B cell (primary cell): ENCODE data around the gene DPYD. TPM values are rescaled to one million over a fixed set of nuclear protein-coding genes. Genes with fewer than 3 reads are reported as not detected.

Experiments used
- ATAC-seq: fragments of 200-7000 bp; cut with Tn5 transposase; one replicate; pipeline ENCODE4 v1.10.0; 2021; ENCODE audit warnings: low read depth, mild to moderate bottlenecking, moderate number of reproducible peaks, moderate library complexity
- CTCF ChIA-PET: fragments of 350-600 bp; sonication (Branson Sonifier 250); formaldehyde crosslinking; loops from one replicate; lab custom pipeline; 2021; ENCODE audit warnings: antibody characterized with exemption, inconsistent platforms; lab: Charles Lee
- POLR2A ChIA-PET: fragments of 350-600 bp; sonication (Branson Sonifier 250); formaldehyde crosslinking; loops from one replicate; lab custom pipeline; 2021; ENCODE audit warnings: antibody characterized with exemption; lab: Charles Lee
- DNase-seq: peaks from one replicate; pipeline ENCODE4 v3.0.0; 2013
- H2AFZ ChIP-seq: 2 replicates; pipeline ENCODE4 v1.6.1; 2012; ENCODE audit warnings: mild to moderate bottlenecking, low read depth, low read length; ENCODE audit not compliant: insufficient read depth, poor library complexity, severe bottlenecking
- H3K27ac ChIP-seq, 2 donors: 1 replicate in 1 of 2; 2 replicates in 1 of 2; pipeline ENCODE4 v1.5.1; 2012 to 2013; ENCODE audit warnings: low read length in 2 of 2, mild to moderate bottlenecking in 2 of 2, moderate library complexity in 1 of 2
- H3K27me3 ChIP-seq, 4 experiments: fragments of 200-600 bp in 1 of 4; sonication (generic) in 1 of 4; replicated peaks in 1 of 4; 1 replicate in 2 of 4; 2 replicates in 2 of 4; pipeline versions ENCODE4 v1.6.1 to v1.7.0; 2013 to 2016; ENCODE audit warnings: low read length in 3 of 4, mild to moderate bottlenecking in 2 of 4, mixed read lengths in 1 of 4, moderate library complexity in 1 of 4; ENCODE audit not compliant: insufficient read depth in 4 of 4, control insufficient read depth in 3 of 4; ENCODE audit errors: control extremely low read depth in 1 of 4
- H3K36me3 ChIP-seq, 2 experiments: replicated peaks in 1 of 2; 1 replicate in 1 of 2; 2 replicates in 1 of 2; pipeline versions ENCODE4 v1.6.1 to v1.7.1; 2013; ENCODE audit warnings: low read length in 1 of 2; ENCODE audit not compliant: insufficient read depth in 2 of 2, control insufficient read depth in 1 of 2; ENCODE audit errors: control extremely low read depth in 1 of 2, extremely low read depth in 1 of 2
- H3K4me1 ChIP-seq, 2 donors: fragments of 200-600 bp in 1 of 2; sonication (generic) in 1 of 2; 1 replicate in 1 of 2; 2 replicates in 1 of 2; pipeline versions ENCODE4 v1.5.1 to v1.6.1; 2013 to 2017; ENCODE audit warnings: low read length in 2 of 2; ENCODE audit not compliant: control insufficient read depth in 2 of 2, insufficient read depth in 2 of 2
- H3K4me2 ChIP-seq: replicated peaks from 2 replicates; pipeline ENCODE3; 2012; ENCODE audit warnings: mild to moderate bottlenecking, low read depth, low read length; ENCODE audit not compliant: poor library complexity, severe bottlenecking
- H3K4me3 ChIP-seq, 5 experiments: fragments of 200-600 bp in 1 of 5; sonication (generic) in 1 of 5; 1 replicate in 3 of 5; 2 replicates in 2 of 5; pipeline versions ENCODE4 v1.5.1 to v1.7.0; 2011 to 2016; ENCODE audit warnings: low read length in 4 of 5, mild to moderate bottlenecking in 4 of 5, low read depth in 2 of 5, control low read depth in 1 of 5, moderate library complexity in 1 of 5; ENCODE audit not compliant: insufficient read depth in 1 of 5; ENCODE audit errors: control extremely low read depth in 1 of 5, extremely low read depth in 1 of 5
- H3K79me2 ChIP-seq: fragments of 200-600 bp; sonication (generic); one replicate; pipeline ENCODE4 v1.6.0; 2016; ENCODE audit warnings: low read length; ENCODE audit not compliant: control insufficient read depth, insufficient read depth
- H3K9ac ChIP-seq: fragments of 200-600 bp; sonication (generic); 2 replicates; pipeline ENCODE4 v1.6.1; 2017; ENCODE audit warnings: mild to moderate bottlenecking, low read length, moderate library complexity
- H3K9me3 ChIP-seq, 3 donors: one replicate each; pipeline versions ENCODE4 v1.6.1 to v1.7.1; 2013; ENCODE audit warnings: low read length in 2 of 3; ENCODE audit not compliant: control insufficient read depth in 2 of 3, insufficient read depth in 1 of 3; ENCODE audit errors: control extremely low read depth in 1 of 3
- H4K20me1 ChIP-seq: 2 replicates; pipeline ENCODE4 v1.6.0; 2012; ENCODE audit warnings: mild to moderate bottlenecking, low read length; ENCODE audit not compliant: insufficient read depth, control insufficient read depth, poor library complexity, severe bottlenecking
- H3K27ac Mint-ChIP-seq: one replicate; pipeline ENCODE4 v1.8.0; 2021; ENCODE audit warnings: mixed read lengths
- H3K27me3 Mint-ChIP-seq: one replicate; pipeline ENCODE4 v1.8.0; 2021; ENCODE audit warnings: mixed read lengths
- H3K4me1 Mint-ChIP-seq: one replicate; pipeline ENCODE4 v1.8.0; 2021; ENCODE audit warnings: mixed read lengths
- H3K4me3 Mint-ChIP-seq: one replicate; pipeline ENCODE4 v1.8.0; 2021; ENCODE audit warnings: mixed read lengths
- H3K9me3 Mint-ChIP-seq: one replicate; pipeline ENCODE4 v1.8.0; 2022; ENCODE audit warnings: mixed read lengths; ENCODE audit not compliant: insufficient read depth
- CTCF ChIP-seq: fragments of 200-600 bp; IDR thresholded peaks from one replicate; pipeline ENCODE4 v1.8.0; 2022; ENCODE audit warnings: antibody characterized with exemption, mild to moderate bottlenecking
- EZH2 ChIP-seq: IDR thresholded peaks from 2 replicates; pipeline ENCODE4 v1.6.1; 2012; ENCODE audit warnings: borderline replicate concordance, low read depth, mild to moderate bottlenecking, moderate library complexity, low read length; ENCODE audit not compliant: insufficient read depth, poor library complexity, severe bottlenecking
- WGBS: methylation state at CpG from one replicate; pipeline ENCODE4 v1.1.5; 2013; ENCODE audit warnings: missing lambda C conversion rate; ENCODE audit not compliant: insufficient coverage; 5-methylcytosine and 5-hydroxymethylcytosine counted together
- intact Hi-C: fragments of 100-400 bp; cut with micrococcal nuclease; formaldehyde crosslinking; loops from one replicate; pipeline ENCODE4 v1.10.0; 2022
- polyA plus RNA-seq: library from polyadenylated mRNA; depleted of rRNA; stranded (reverse); fragments of >200 nt; gene quantifications from 2 replicates; pipeline ENCODE4 v1.2.3, GENCODE V29; 2012
- total RNA-seq, 2 donors: library from RNA; stranded (reverse); fragments of 120-200 nt in 1 of 2; gene quantifications; 1 replicate in 1 of 2; 2 replicates in 1 of 2; pipeline versions ENCODE4 v1.2.3 to v1.2.4, GENCODE V29; 2013 to 2022

DPYD gene
- total and polyA plus RNA-seq, 2 donors (not counting 1 experiment from before 2014, with no cell fraction given): 4.2 to 19.0 TPM

GRCh38 chr1:97619706-97620105 lies 301.1 kb downstream of the DPYD start:
- Mint-ChIP-seq H3K9me3 (peaks cover 5% of the 10 kb centered on the region), H3K4me1 (no peaks in the 10 kb centered on the region), H3K4me3 (no peak overlapping the region), H3K27ac (no peak overlapping the region), H3K27me3 (no peaks in the 10 kb centered on the region)
- Histone ChIP-seq H3K9ac (no peak overlapping the region), H3K9me3 (no peaks in the 10 kb centered on the region), H3K4me3 (no peak overlapping the region), H3K79me2 (no peaks in the 10 kb centered on the region), H2AFZ (no peak overlapping the region), H3K36me3 (no peaks in the 10 kb centered on the region), H3K27ac (no peak overlapping the region), H3K4me1 (no peaks in the 10 kb centered on the region), H3K27me3 (no peaks in the 10 kb centered on the region), H4K20me1 (no peaks in the 10 kb centered on the region), H3K4me2 (no peak overlapping the region)
- ATAC-seq (no peak), DNase-seq (no peak)
- no CpG with 5 or more reads among the region's 2 CpGs for WGBS
- intact Hi-C loops: no loop called here
- POLR2A ChIA-PET: no interaction called here
- CTCF ChIA-PET: no interaction called here
- TF ChIP-seq EZH2 (no peak), CTCF (no peak)

- Histone ChIP-seq H3K4me3 (no peak overlapping the region), H3K4me1 (no peaks in the 10 kb centered on the region), H3K9ac (no peak overlapping the region), H3K27ac (no peak overlapping the region), H3K27me3 (no peaks in the 10 kb centered on the region), H4K20me1 (no peaks in the 10 kb centered on the region), H3K36me3 (peaks cover 0 to 4% of the 10 kb centered on the region in 2 experiments), H2AFZ (no peak overlapping the region), H3K9me3 (peaks cover 0 to 5% (median 2%) of the 10 kb centered on the region in 3 donors), H3K4me2 (no peak overlapping the region), H3K79me2 (no peaks in the 10 kb centered on the region)
- ATAC-seq (no peak), DNase-seq (no peak)
- Mint-ChIP-seq H3K9me3 (peaks cover 6% of the 10 kb centered on the region), H3K27me3 (no peaks in the 10 kb centered on the region), H3K4me1 (peaks cover 4% of the 10 kb centered on the region), H3K4me3 (no peak overlapping the region), H3K27ac (no peak overlapping the region)
- no CpG with 5 or more reads among the region's 3 CpGs for WGBS
- intact Hi-C loops: no loop called here
- ChIA-PET POLR2A (no interaction called here), CTCF (no interaction called here)
- no peak for TF ChIP-seq CTCF
- TF ChIP-seq EZH2: no peak
These were observed 310.1 kb downstream of the DPYD start for GRCh38 chr1:97610748-97611147.
